HUES48 (cell line): ENCODE results near the gene AGR2.

ENCODE experiments used
- H3K27ac ChIP-seq: one replicate; pipeline ENCODE4 v1.7.0; 2013; ENCODE audit warnings: low read depth, low read length, inconsistent platforms
- H3K27me3 ChIP-seq: 2 replicates; pipeline ENCODE4 v1.6.1; 2013; ENCODE audit warnings: mild to moderate bottlenecking, low read length; ENCODE audit not compliant: control insufficient read depth, insufficient read depth
- H3K36me3 ChIP-seq: 2 replicates; pipeline ENCODE4 v1.6.1; 2013; ENCODE audit warnings: low read length; ENCODE audit not compliant: control insufficient read depth, insufficient read depth
- H3K4me1 ChIP-seq: 2 replicates; pipeline ENCODE4 v1.6.1; 2013; ENCODE audit warnings: mild to moderate bottlenecking, low read length; ENCODE audit not compliant: control insufficient read depth, insufficient read depth
- H3K4me3 ChIP-seq: 2 replicates; pipeline ENCODE4 v1.5.1; 2013; ENCODE audit warnings: mild to moderate bottlenecking, low read depth, low read length
- H3K9ac ChIP-seq: 2 replicates; pipeline ENCODE4 v1.6.1; 2013; ENCODE audit warnings: mild to moderate bottlenecking, low read depth, low read length, moderate library complexity
- H3K9me3 ChIP-seq: 2 replicates; pipeline ENCODE4 v1.6.1; 2013; ENCODE audit warnings: low read length; ENCODE audit not compliant: control insufficient read depth, insufficient read depth

The AGR2 gene

GRCh38 chr7:16755397-16755796, 49.4 kb downstream of the AGR2 start:
- Histone ChIP-seq H3K36me3 (no peaks in the 10 kb centered on the region), H3K4me1 (peaks cover 22% of the 10 kb centered on the region), H3K4me3 (peak overlapping the region; percentile 84), H3K9me3 (no peaks in the 10 kb centered on the region), H3K27me3 (peaks cover 12% of the 10 kb centered on the region), H3K27ac (no peak overlapping the region), H3K9ac (no peak overlapping the region)

- Histone ChIP-seq H3K4me3 (peak overlapping the region; percentile 84), H3K27me3 (peaks cover 12% of the 10 kb centered on the region), H3K9me3 (no peaks in the 10 kb centered on the region), H3K36me3 (no peaks in the 10 kb centered on the region), H3K4me1 (peaks cover 22% of the 10 kb centered on the region), H3K9ac (no peak overlapping the region), H3K27ac (no peak overlapping the region)
These were observed 49.9 kb downstream of the AGR2 start for GRCh38 chr7:16754856-16755317.

DNA sequence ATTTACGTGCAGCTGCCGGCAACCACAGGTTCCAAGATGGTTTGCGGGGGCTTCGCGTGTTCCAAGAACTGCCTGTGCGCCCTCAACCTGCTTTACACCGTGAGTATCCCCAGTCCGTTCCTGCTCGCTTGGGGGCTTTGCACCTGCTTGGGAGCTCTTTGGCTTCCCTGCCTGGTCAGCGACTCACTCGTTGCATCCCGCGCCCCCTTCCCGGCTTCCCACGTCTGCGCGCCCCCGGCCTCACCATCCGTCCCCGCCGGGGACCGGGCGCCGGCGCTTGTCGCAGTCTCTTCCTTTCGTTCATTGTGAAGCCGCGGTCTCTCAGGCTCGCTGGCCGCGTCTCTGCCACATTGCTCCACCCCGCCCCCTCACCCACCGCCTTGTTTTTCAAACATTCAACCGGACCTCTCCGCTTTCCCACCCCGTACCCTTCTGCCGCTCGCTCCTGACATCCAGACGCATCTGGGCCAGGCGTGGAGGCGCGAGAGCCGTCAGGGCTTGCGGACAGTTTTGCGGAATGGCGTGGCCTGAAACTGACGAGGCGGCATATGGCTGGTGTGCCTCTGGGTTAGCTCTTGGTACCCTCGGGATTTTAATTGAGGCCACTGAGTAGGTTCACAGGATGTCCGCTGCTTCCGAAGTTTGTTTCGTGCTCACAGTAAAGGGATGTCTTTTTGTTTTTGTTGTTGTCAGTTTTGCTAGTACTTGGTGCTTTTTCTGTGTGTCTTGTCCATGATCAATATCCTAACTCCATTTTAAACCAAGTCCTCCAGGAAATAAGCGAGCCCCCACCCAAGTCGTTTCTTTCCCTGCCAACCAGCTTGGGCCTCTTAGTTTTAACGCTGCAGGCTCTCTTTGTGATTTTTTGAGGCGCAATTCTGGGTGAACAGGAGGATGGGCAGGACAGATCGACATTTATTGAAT, 50.6 kb downstream of the AGR2 start:
- Histone ChIP-seq H3K4me1 (peaks cover 22% of the 10 kb centered on the region), H3K4me3 (peak overlapping the region; percentile 84), H3K27me3 (peaks cover 12% of the 10 kb centered on the region), H3K9ac (peak overlapping the region; percentile 37; the same call in 1 of the 2 replicates), H3K36me3 (no peaks in the 10 kb centered on the region), H3K27ac (peak overlapping the region; percentile 54), H3K9me3 (no peaks in the 10 kb centered on the region)

DNA sequence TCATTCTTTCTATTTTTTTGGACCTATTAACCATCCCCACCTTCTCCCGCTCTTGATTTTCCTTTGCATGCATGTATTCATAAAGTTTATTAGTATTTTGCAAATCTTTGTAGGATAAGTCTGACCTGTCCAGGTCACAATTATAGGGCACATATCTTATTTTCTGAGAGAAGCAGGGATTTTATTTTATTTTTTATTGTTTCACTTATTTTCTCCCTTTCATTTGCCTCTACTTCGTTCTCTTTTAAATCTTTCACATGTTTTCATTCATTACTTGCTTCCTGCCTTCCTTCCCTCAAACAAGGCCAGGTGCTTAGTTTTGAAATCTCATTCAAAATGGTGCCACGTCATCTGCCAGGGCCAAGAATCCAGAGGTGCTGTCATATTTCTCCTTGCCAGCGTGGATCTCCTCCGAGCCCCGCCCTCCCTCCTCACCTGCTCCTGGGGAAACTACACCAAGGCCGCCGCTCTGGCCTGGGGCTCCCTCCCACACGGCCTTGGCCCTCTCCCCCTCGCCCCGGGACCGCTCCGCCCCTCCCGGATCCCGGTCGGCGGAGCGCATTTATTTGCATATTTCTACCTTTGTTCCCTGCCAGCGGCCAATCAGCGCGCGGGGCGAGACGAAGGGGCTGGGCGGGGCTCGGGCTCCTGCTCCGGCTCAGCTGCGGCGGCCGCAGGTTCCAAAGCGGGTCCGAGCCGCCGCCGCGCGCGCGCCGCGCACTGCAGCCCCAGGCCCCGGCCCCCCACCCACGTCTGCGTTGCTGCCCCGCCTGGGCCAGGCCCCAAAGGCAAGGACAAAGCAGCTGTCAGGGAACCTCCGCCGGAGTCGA, 51.5 kb downstream of the AGR2 start, which contains the start of gene TSPAN13:
Gene TSPAN13, plus strand, starts transcription at position 654 of the 830 bp plus-strand sequence. CDS start 213 bp downstream, outside the sequence.
- Histone ChIP-seq H3K9ac (peak within 1 kb of the TSS; percentile 37; the same call in 1 of the 2 replicates), H3K27me3 (peaks cover 12% of the 10 kb centered on the region), H3K36me3 (no peaks in the 10 kb centered on the region), H3K4me3 (peak within 1 kb of the TSS; percentile 84), H3K27ac (peak within 1 kb of the TSS; percentile 54), H3K9me3 (no peaks in the 10 kb centered on the region), H3K4me1 (peaks cover 22% of the 10 kb centered on the region)

DNA sequence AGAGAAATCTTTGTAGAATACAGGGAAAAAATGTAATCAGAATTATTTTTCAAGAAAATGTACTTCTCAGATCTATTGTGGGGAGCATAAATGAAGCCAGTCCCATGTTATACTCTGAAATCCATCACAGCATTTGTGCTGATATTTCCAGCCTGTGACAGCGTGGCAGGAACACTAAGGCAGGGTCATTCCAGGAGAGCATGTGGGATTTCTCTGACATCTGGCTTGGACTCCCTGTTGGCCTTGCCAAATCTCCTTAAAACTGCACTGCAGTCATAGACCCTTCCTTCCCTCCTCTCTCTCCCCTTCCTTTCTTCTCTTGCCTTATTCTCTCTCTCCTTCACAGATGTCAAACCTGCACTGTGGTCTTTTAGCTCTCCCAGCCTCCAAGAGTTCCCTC, 57.7 kb downstream of the AGR2 start:
- H3K9ac ChIP-seq = no peak overlapping the region
- H3K4me1 ChIP-seq = peaks cover 22% of the 10 kb centered on the region
- no peak overlapping the region for H3K4me3 ChIP-seq
- no peaks in the 10 kb centered on the region for H3K27me3 ChIP-seq
- no peaks in the 10 kb centered on the region for H3K9me3 ChIP-seq
- no peak overlapping the region for H3K27ac ChIP-seq
- H3K36me3 ChIP-seq = no peaks in the 10 kb centered on the region

DNA sequence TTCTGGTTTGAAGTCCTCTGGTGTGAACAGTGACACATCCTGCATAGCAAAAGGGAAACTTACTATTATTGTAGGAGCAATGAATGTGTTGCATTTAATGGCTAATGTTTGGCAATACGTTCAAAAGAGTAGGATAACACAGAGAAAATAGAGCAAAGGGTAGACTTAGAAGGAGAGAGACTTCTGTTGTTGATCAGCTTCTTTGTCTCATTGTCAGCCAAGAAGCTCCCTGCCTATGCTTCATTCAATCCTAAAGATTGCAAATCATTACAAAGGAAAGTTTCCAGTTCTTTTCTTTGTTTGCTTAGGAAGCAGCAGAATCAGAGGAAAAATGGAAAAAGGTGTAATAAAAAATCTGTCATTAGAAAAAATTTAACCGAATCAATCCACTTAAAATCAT, 59.2 kb downstream of the AGR2 start:
- Histone ChIP-seq H3K27ac (peak overlapping the region; percentile 62), H3K27me3 (no peaks in the 10 kb centered on the region), H3K9me3 (no peaks in the 10 kb centered on the region), H3K36me3 (no peaks in the 10 kb centered on the region), H3K9ac (no peak overlapping the region), H3K4me3 (no peak overlapping the region), H3K4me1 (peaks cover 22% of the 10 kb centered on the region)

DNA sequence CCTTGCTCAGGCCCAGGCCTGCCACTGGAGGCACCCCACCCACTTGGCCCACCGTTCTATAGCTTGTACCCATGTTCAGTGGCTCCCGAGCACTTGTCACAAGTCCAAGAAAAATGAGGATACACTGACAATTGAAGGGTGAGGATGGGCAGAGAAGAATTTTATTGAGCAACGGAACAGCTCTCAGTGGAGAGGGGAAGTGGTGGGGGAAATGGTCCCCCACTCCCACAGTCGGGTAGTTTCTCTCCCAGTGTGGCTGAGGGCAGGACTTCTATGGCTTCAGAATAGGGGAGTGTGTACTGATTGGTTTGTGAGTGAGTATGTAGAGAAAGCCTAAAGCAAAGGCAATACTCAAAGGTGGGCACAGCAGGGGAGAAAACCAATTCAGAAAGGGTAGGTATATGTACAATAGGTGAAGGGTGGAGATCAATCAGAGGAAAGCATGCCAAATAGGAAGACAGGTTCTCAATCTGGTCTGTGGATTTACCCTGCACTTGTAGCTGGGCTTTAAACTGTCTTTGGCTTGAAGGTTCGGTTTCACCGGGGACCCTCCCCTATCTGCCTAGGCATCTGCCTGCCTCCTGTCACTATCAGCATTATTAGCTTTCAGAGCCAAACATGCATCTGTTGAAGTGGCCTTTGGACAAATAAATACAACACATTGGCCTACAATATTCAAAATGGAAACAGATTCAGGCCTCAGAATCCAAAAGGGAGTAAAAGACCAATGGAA, 60.1 kb downstream of the AGR2 start:
- Histone ChIP-seq H3K4me1 (peaks cover 22% of the 10 kb centered on the region), H3K36me3 (no peaks in the 10 kb centered on the region), H3K9me3 (no peaks in the 10 kb centered on the region), H3K27ac (peak overlapping the region; percentile 62), H3K4me3 (no peak overlapping the region), H3K9ac (no peak overlapping the region), H3K27me3 (no peaks in the 10 kb centered on the region)

- H3K4me1 ChIP-seq = peaks cover 22% of the 10 kb centered on the region
- no peaks in the 10 kb centered on the region for H3K36me3 ChIP-seq
- no peaks in the 10 kb centered on the region for H3K27me3 ChIP-seq
- H3K9me3 ChIP-seq = no peaks in the 10 kb centered on the region
- no peak overlapping the region for H3K4me3 ChIP-seq
- H3K9ac ChIP-seq = no peak overlapping the region
- H3K27ac ChIP-seq = no peak overlapping the region
These were observed 61.6 kb downstream of the AGR2 start for GRCh38 chr7:16743236-16743635.

GRCh38 chr7:16742547-16742946, 62.3 kb downstream of the AGR2 start:
- H3K27me3 ChIP-seq = no peaks in the 10 kb centered on the region
- no peaks in the 10 kb centered on the region for H3K36me3 ChIP-seq
- H3K4me1 ChIP-seq = peaks cover 27% of the 10 kb centered on the region
- H3K9ac ChIP-seq = no peak overlapping the region
- no peak overlapping the region for H3K4me3 ChIP-seq
- no peak overlapping the region for H3K27ac ChIP-seq
- H3K9me3 ChIP-seq = no peaks in the 10 kb centered on the region
